Naive thymus-derived CD4-positive, alpha-beta T cell (primary cell): Measurements from ENCODE around the gene CSF3R. TPM values are rescaled to one million over a fixed set of nuclear protein-coding genes. Genes with fewer than 3 reads are reported as not detected.

Experiments used
- ATAC-seq: fragments of 150-1000 bp; cut with Tn5 transposase; 2 replicates; pipeline ENCODE4 v1.10.0; 2021; ENCODE audit warnings: mild to moderate bottlenecking, moderate library complexity
- CTCF ChIA-PET: fragments of 350-600 bp; sonication (Branson Sonifier 250); formaldehyde crosslinking; loops from one replicate; lab custom pipeline; 2021; ENCODE audit warnings: antibody characterized with exemption; lab: Charles Lee
- POLR2A ChIA-PET: fragments of 350-600 bp; sonication (Branson Sonifier 250); formaldehyde crosslinking; loops from one replicate; lab custom pipeline; 2021; ENCODE audit warnings: antibody characterized with exemption, inconsistent platforms; lab: Charles Lee
- DNase-seq, 9 donors: peaks; one replicate each; pipeline versions ENCODE4 v3.0.0 to v3.0.0-alpha.2; 2020 to 2022; ENCODE audit warnings: mixed read lengths in 1 of 9
- H3K27ac ChIP-seq: one replicate; pipeline ENCODE4 v1.7.0; 2013; ENCODE audit warnings: mild to moderate bottlenecking, low read depth, low read length, moderate library complexity
- H3K27me3 ChIP-seq, 2 donors: one replicate each; pipeline ENCODE4 v1.7.0; 2013; ENCODE audit warnings: low read length in 2 of 2, mild to moderate bottlenecking in 2 of 2, moderate library complexity in 2 of 2; ENCODE audit not compliant: control insufficient read depth in 2 of 2, insufficient read depth in 2 of 2
- H3K36me3 ChIP-seq, 3 experiments: 1 replicate in 2 of 3; 2 replicates in 1 of 3; pipeline ENCODE4 v1.7.0; 2013; ENCODE audit warnings: low read length in 3 of 3, mild to moderate bottlenecking in 3 of 3, moderate library complexity in 1 of 3; ENCODE audit not compliant: insufficient read depth in 3 of 3, control insufficient read depth in 2 of 3
- H3K4me1 ChIP-seq, 2 donors: one replicate each; pipeline ENCODE4 v1.7.0; 2013; ENCODE audit warnings: low read length in 2 of 2, mild to moderate bottlenecking in 2 of 2, moderate library complexity in 1 of 2; ENCODE audit not compliant: control insufficient read depth in 2 of 2, insufficient read depth in 2 of 2
- H3K4me3 ChIP-seq: 2 replicates; pipeline ENCODE4 v1.7.0; 2013; ENCODE audit warnings: mild to moderate bottlenecking, low read length
- H3K9me3 ChIP-seq, 3 experiments: 1 replicate in 2 of 3; 2 replicates in 1 of 3; pipeline ENCODE4 v1.7.0; 2013; ENCODE audit warnings: low read length in 3 of 3; ENCODE audit not compliant: control insufficient read depth in 2 of 3
- H3K27ac Mint-ChIP-seq, 9 donors: one replicate each; pipeline ENCODE4 v1.8.0; 2020 to 2022; ENCODE audit warnings: mixed read lengths in 9 of 9, mild to moderate bottlenecking in 8 of 9, moderate library complexity in 5 of 9, inconsistent platforms in 2 of 9
- H3K27me3 Mint-ChIP-seq, 5 donors: one replicate each; pipeline ENCODE4 v1.8.0; 2021 to 2022; ENCODE audit warnings: mixed read lengths in 5 of 5, mild to moderate bottlenecking in 1 of 5
- H3K36me3 Mint-ChIP-seq, 5 donors: one replicate each; pipeline ENCODE4 v1.8.0; 2020 to 2022; ENCODE audit warnings: mixed read lengths in 5 of 5, mild to moderate bottlenecking in 3 of 5, inconsistent platforms in 1 of 5
- H3K4me1 Mint-ChIP-seq, 7 donors: one replicate each; pipeline ENCODE4 v1.8.0; 2020 to 2022; ENCODE audit warnings: mixed read lengths in 7 of 7, mild to moderate bottlenecking in 3 of 7, inconsistent platforms in 1 of 7
- H3K4me3 Mint-ChIP-seq, 10 donors: one replicate each; pipeline ENCODE4 v1.8.0; 2020 to 2022; ENCODE audit warnings: mild to moderate bottlenecking in 10 of 10, mixed read lengths in 10 of 10, moderate library complexity in 6 of 10, inconsistent platforms in 2 of 10
- H3K9me3 Mint-ChIP-seq, 11 donors: one replicate each; pipeline ENCODE4 v1.8.0; 2020 to 2022; ENCODE audit warnings: mixed read lengths in 11 of 11, mild to moderate bottlenecking in 4 of 11, inconsistent platforms in 1 of 11, moderate library complexity in 1 of 11
- intact Hi-C, 2 donors: fragments of 100-400 bp; cut with micrococcal nuclease; formaldehyde crosslinking; loops; one replicate each; pipeline ENCODE4 v1.15.1; 2023
- polyA plus RNA-seq, 2 donors: library from polyadenylated mRNA; unstranded; fragments of 300-500 nt; fragmentation: Illumina TruSeq; gene quantifications; one replicate each; pipeline ENCODE4 v1.2.3, GENCODE V29; 2021
- total RNA-seq, 6 experiments: library from RNA in 5 of 6; stranded (reverse) in 5 of 6; gene quantifications; 1 replicate in 5 of 6; 2 replicates in 1 of 6; pipeline ENCODE4 v1.2.3 and lab custom pipeline; 2021 to 2026

CSF3R gene
- total and polyA plus RNA-seq, 7 experiments from 2014 or later: 0.14 to 182 (median 1.3) TPM

- no peaks in the 10 kb centered on the region for H3K9me3 Mint-ChIP-seq
- POLR2A ChIA-PET: no interaction called here
- DNase-seq: no peak
- Histone ChIP-seq H3K27ac (no peak overlapping the region), H3K4me3 (no peak overlapping the region), H3K9me3 (no peaks in the 10 kb centered on the region), H3K36me3 (no peaks in the 10 kb centered on the region), H3K27me3 (no peaks in the 10 kb centered on the region), H3K4me1 (no peaks in the 10 kb centered on the region)
- no peak for ATAC-seq
- no peak overlapping the region for H3K27ac Mint-ChIP-seq
- CTCF ChIA-PET: no interaction called here
- no peaks in the 10 kb centered on the region for H3K36me3 Mint-ChIP-seq
- intact Hi-C loops: no loop called here
- H3K27me3 Mint-ChIP-seq: peaks cover 0 to 11% (median 0%) of the 10 kb centered on the region in 5 donors
- H3K4me3 Mint-ChIP-seq: no peak overlapping the region
- peaks cover 0 to 7% (median 0%) of the 10 kb centered on the region in 7 donors for H3K4me1 Mint-ChIP-seq
These were observed 40.4 kb downstream of the CSF3R start for GRCh38 chr1:36442337-36442736.

- ChIA-PET POLR2A (no interaction called here), CTCF (interaction anchor here (0.5 kb wide), 1 partner anchor 148 kb away, joined by 3 read pairs; no protein-coding TSS in a partner anchor)
- intact Hi-C loops: no loop called here
- Mint-ChIP-seq H3K9me3 (no peaks in the 10 kb centered on the region), H3K36me3 (peaks cover 0 to 2% (median 0%) of the 10 kb centered on the region in 5 donors), H3K4me1 (no peaks in the 10 kb centered on the region), H3K27ac (peak overlapping the region in 1 of 9 donors; percentile 42), H3K27me3 (peaks cover 0 to 14% (median 0%) of the 10 kb centered on the region in 5 donors), H3K4me3 (no peak overlapping the region)
- H3K36me3 ChIP-seq: no peaks in the 10 kb centered on the region
- no peaks in the 10 kb centered on the region for H3K9me3 ChIP-seq
- ATAC-seq (no peak), DNase-seq (no peak)
- no peaks in the 10 kb centered on the region for H3K27me3 ChIP-seq
- no peaks in the 10 kb centered on the region for H3K4me1 ChIP-seq
- H3K4me3 ChIP-seq: no peak overlapping the region
- no peak overlapping the region for H3K27ac ChIP-seq
These were observed 42.1 kb downstream of the CSF3R start for GRCh38 chr1:36440646-36441045.

GRCh38 chr1:36440044-36440443, 42.7 kb downstream of the CSF3R start:
- no peak overlapping the region for H3K4me3 Mint-ChIP-seq
- H3K4me3 ChIP-seq: no peak overlapping the region
- no peaks in the 10 kb centered on the region for H3K36me3 ChIP-seq
- ATAC-seq (no peak), DNase-seq (no peak)
- no peaks in the 10 kb centered on the region for H3K4me1 Mint-ChIP-seq
- peaks cover 0 to 14% (median 0%) of the 10 kb centered on the region in 5 donors for H3K27me3 Mint-ChIP-seq
- H3K27ac Mint-ChIP-seq: no peak overlapping the region
- H3K9me3 Mint-ChIP-seq: no peaks in the 10 kb centered on the region
- H3K9me3 ChIP-seq: no peaks in the 10 kb centered on the region
- CTCF ChIA-PET: no interaction called here
- intact Hi-C loops: no loop called here
- no peaks in the 10 kb centered on the region for H3K27me3 ChIP-seq
- no peak overlapping the region for H3K27ac ChIP-seq
- POLR2A ChIA-PET: no interaction called here
- peaks cover 0 to 2% (median 0%) of the 10 kb centered on the region in 5 donors for H3K36me3 Mint-ChIP-seq
- no peaks in the 10 kb centered on the region for H3K4me1 ChIP-seq

GRCh38 chr1:36438715-36439114, 44.0 kb downstream of the CSF3R start:
- DNase-seq: no peak
- no peak overlapping the region for H3K4me3 Mint-ChIP-seq
- H3K36me3 ChIP-seq: no peaks in the 10 kb centered on the region
- CTCF ChIA-PET: no interaction called here
- no peak overlapping the region for H3K27ac ChIP-seq
- no peak for ATAC-seq
- peaks cover 0 to 2% (median 0%) of the 10 kb centered on the region in 5 donors for H3K36me3 Mint-ChIP-seq
- H3K27me3 Mint-ChIP-seq: peaks cover 0 to 6% (median 0%) of the 10 kb centered on the region in 5 donors
- no peaks in the 10 kb centered on the region for H3K9me3 Mint-ChIP-seq
- H3K27me3 ChIP-seq: no peaks in the 10 kb centered on the region
- H3K4me1 ChIP-seq: no peaks in the 10 kb centered on the region
- POLR2A ChIA-PET: no interaction called here
- H3K9me3 ChIP-seq: no peaks in the 10 kb centered on the region
- no peaks in the 10 kb centered on the region for H3K4me1 Mint-ChIP-seq
- H3K27ac Mint-ChIP-seq: no peak overlapping the region
- no peak overlapping the region for H3K4me3 ChIP-seq
- intact Hi-C loops: no loop called here

- POLR2A ChIA-PET: no interaction called here
- H3K27ac ChIP-seq: no peak overlapping the region
- H3K9me3 ChIP-seq: no peaks in the 10 kb centered on the region
- peaks cover 0 to 9% (median 0%) of the 10 kb centered on the region in 5 donors for H3K27me3 Mint-ChIP-seq
- H3K4me1 ChIP-seq: no peaks in the 10 kb centered on the region
- intact Hi-C loops: no loop called here
- no peaks in the 10 kb centered on the region for H3K36me3 ChIP-seq
- no peak overlapping the region for H3K27ac Mint-ChIP-seq
- H3K9me3 Mint-ChIP-seq: no peaks in the 10 kb centered on the region
- H3K27me3 ChIP-seq: no peaks in the 10 kb centered on the region
- peaks cover 0 to 2% (median 0%) of the 10 kb centered on the region in 5 donors for H3K36me3 Mint-ChIP-seq
- DNase-seq (no peak), ATAC-seq (no peak)
- H3K4me3 Mint-ChIP-seq: no peak overlapping the region
- H3K4me3 ChIP-seq: no peak overlapping the region
- no peaks in the 10 kb centered on the region for H3K4me1 Mint-ChIP-seq
- CTCF ChIA-PET: no interaction called here
These were observed 45.9 kb downstream of the CSF3R start for GRCh38 chr1:36436821-36437220.

GRCh38 chr1:36433102-36433501, 49.6 kb downstream of the CSF3R start:
- peaks cover 0 to 5% (median 0%) of the 10 kb centered on the region in 5 donors for H3K27me3 Mint-ChIP-seq
- H3K4me1 ChIP-seq: no peaks in the 10 kb centered on the region
- no peaks in the 10 kb centered on the region for H3K9me3 ChIP-seq
- H3K9me3 Mint-ChIP-seq: no peaks in the 10 kb centered on the region
- intact Hi-C loops: no loop called here
- CTCF ChIA-PET: no interaction called here
- POLR2A ChIA-PET: no interaction called here
- no peaks in the 10 kb centered on the region for H3K36me3 ChIP-seq
- no peak overlapping the region for H3K4me3 Mint-ChIP-seq
- H3K36me3 Mint-ChIP-seq: peaks cover 0 to 6% (median 0%) of the 10 kb centered on the region in 5 donors
- ATAC-seq: no peak
- no peak overlapping the region for H3K27ac ChIP-seq
- no peak for DNase-seq
- H3K27ac Mint-ChIP-seq: peak overlapping the region in 1 of 9 donors; percentile 52
- H3K27me3 ChIP-seq: no peaks in the 10 kb centered on the region
- H3K4me3 ChIP-seq: no peak overlapping the region
- no peaks in the 10 kb centered on the region for H3K4me1 Mint-ChIP-seq

- H3K4me1 Mint-ChIP-seq: no peaks in the 10 kb centered on the region
- H3K4me1 ChIP-seq: no peaks in the 10 kb centered on the region
- H3K4me3 ChIP-seq: no peak overlapping the region
- no peak overlapping the region for H3K4me3 Mint-ChIP-seq
- POLR2A ChIA-PET: no interaction called here
- CTCF ChIA-PET: no interaction called here
- peaks cover 0 to 6% (median 0%) of the 10 kb centered on the region in 5 donors for H3K36me3 Mint-ChIP-seq
- no peaks in the 10 kb centered on the region for H3K9me3 ChIP-seq
- H3K27ac Mint-ChIP-seq: no peak overlapping the region
- no peaks in the 10 kb centered on the region for H3K36me3 ChIP-seq
- no peaks in the 10 kb centered on the region for H3K27me3 ChIP-seq
- intact Hi-C loops: no loop called here
- H3K9me3 Mint-ChIP-seq: no peaks in the 10 kb centered on the region
- peaks cover 0 to 5% (median 0%) of the 10 kb centered on the region in 5 donors for H3K27me3 Mint-ChIP-seq
- no peak for ATAC-seq
- no peak overlapping the region for H3K27ac ChIP-seq
- no peak for DNase-seq
These were observed 50.1 kb downstream of the CSF3R start for GRCh38 chr1:36432616-36433015.
